Stimulated activated CD4-positive, alpha-beta T cell treated with anti-CD3 and anti-CD28 coated beads, TNF-alpha, amount 100 ng/mL, for 1 hour (primary cell): ENCODE measurements around the gene CNP.
"Not testable (repeated sequence)": the region's sequence is repeated elsewhere in the genome, so short reads cannot be mapped to it uniquely, and the experiment has no call there.

Experiments
- DNase-seq, 3 donors: peaks; one replicate each; pipeline ENCODE4 v3.0.0-alpha.2; 2020; ENCODE audit warnings: low read depth in 3 of 3, low spot score in 1 of 3

CNP gene

DNA sequence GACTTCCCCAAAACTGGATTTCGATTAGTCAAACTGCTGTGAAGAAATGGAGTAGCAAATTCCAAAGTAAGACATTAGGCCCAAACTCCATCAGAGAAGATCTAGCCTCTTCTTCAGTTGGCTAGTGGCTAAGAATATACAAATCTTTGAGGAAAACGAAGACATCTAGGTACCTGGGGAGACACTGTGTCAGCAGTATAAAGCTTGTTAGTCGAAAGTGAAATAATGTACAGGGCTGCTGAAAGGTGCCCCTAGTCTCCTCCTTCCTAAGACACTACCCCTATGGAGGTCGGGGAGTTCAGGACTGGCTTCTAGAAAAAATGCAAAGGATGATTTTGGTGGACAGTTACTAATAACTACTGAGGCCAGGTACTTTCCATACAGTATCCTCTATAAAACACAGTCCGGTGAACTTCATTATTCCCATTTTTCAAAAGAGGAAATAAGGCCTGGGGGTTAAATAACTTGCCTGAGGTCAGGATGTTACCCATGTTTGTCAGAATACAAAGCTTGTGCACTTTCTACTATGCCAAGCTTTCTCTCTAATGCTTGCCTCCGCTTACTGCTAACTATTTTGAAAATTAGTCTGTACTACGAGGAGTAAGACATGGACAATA lies 35.7 kb downstream of the CNP start:
- no peak for DNase-seq

- DNase-seq = no peak
These were observed 36.3 kb downstream of the CNP start for GRCh38 chr17:42002792-42003301.

DNA sequence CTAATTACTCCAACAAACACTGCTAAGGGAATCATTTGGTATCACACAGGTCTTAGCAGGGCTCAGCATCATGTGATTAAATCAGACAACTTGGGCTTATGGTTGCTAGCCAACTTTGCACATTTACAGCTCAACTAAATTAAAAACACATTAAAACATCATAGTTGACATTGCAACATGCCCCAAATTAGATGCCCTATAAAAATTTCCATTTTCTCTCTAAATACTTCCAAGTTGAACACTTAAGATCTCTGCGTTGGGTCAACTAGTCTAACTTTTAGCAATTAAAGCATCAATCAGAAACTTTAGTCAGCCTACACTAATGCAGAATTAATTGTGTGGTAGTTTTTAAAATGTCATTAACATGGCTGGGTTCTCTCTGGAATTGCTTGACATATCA lies 38.6 kb downstream of the CNP start:
- no peak for DNase-seq

DNA sequence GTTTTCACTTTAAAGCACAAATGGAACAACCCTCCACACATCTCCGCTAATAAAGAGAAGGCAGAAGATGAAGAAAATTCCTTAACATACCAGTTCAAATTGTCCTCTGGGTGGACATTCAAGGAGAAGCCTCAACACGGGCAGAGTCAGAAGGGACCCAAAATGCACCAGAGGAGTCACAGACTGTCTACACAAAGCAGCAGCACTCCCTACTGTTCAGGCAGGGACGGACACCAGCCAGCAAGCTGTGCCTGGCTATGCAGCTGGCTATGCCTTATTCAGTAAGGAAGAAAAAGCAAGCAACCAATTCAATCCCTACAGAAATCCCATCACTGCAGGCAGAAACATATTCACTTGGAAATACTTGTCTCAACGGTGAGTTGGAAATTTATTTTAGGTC lies 42.6 kb downstream of the CNP start:
- DNase-seq = no peak

DNA sequence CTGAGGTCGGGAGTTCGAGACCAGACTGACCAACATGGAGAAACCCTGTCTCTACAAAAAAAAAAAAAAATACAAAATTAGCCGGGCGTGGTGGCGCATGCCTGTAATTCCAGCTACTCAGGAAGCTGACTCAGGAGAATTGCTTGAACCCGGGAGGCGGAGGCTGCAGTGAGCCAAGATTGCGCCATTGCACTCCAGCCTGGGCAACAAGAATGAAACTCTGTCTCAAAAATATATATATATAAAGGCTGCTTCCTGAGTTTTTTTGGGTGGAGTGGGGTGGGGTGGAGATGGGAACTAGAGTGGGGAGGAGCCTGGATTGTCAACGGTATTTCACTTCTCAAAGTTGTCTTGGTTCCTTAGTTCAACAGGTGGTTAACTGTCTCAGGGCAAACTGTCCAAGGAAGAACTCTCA lies 43.7 kb downstream of the CNP start:
- not testable (repeated sequence) for DNase-seq

DNA sequence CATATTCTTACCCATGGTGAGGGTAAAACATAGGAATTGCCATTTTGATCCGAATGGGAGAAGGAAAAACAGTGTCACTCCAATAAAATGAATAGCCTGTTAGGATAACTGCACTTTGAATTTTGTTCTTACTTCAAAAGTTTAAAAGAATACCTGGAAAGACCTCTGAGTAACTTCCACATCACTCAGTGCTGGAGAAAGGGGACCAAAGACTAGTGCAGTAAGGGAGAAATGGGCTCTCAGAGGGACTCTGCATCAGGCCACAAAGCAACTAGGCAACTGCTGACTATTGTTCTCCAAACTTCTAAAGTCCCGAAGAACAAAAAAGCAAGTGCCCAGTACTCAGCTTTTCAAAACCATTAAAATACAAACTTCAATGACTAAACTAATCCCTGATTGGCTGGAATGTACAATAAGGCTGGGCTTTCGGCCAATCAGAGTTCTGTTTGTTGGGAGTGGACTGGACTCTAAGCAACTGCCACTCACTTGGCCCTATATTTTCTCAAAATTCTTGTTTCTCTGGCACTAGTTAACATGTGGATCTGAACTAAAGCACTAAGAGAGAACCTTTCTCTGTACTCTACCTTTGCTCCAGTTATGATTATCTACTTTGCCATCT lies 44.4 kb downstream of the CNP start:
- no peak for DNase-seq

- DNase-seq = not testable (repeated sequence)
These were observed 45.8 kb downstream of the CNP start for GRCh38 chr17:42012363-42012762.

DNA sequence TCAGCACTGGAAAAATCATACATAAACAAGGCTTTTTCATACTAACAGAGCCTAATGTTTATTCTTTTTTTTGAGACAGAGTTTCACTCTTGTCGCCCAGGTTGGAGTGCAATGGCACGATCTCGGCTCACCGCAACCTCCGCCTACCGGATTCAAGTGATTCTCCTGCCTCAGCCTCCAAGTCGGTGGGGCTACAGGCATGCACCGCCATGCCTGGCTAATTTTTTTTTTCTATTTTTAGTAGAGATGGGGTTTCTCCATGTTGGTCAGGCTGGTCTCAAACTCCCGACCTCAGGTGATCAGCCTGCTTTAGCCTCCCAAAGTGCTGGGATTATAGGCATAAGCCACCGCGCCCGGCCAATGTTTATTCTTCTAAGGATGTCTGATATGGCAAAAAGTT lies 47.1 kb downstream of the CNP start:
- DNase-seq = not testable (repeated sequence)

GRCh38 chr17:42016411-42016831 lies 49.8 kb downstream of the CNP start:
- DNase-seq = no peak

- DNase-seq = peak; percentile 64 to 76 (median 75)
These were observed 50.6 kb downstream of the CNP start, which contains the start of gene DNAJC7 for GRCh38 chr17:42016941-42017865. Gene DNAJC7, minus strand, starts transcription at chr17:42017439. Its CDS starts 23 bp downstream, at chr17:42017416.

GRCh38 chr17:42017866-42018200 lies 51.2 kb downstream of the CNP start:
- DNase-seq = peak in 1 of 3 donors; percentile 25

GRCh38 chr17:42018339-42018738 lies 51.7 kb downstream of the CNP start:
- DNase-seq = no peak

- DNase-seq = no peak
These were observed 52.4 kb downstream of the CNP start for GRCh38 chr17:42018988-42019387.

- peak; percentile 81 to 90 (median 85) for DNase-seq
These were observed 53.2 kb downstream of the CNP start, which contains the start of gene NKIRAS2 for GRCh38 chr17:42019509-42020404. Gene NKIRAS2, plus strand, starts transcription at chr17:42020090. Its CDS starts 1,488 bp downstream, at chr17:42021578.

DNA sequence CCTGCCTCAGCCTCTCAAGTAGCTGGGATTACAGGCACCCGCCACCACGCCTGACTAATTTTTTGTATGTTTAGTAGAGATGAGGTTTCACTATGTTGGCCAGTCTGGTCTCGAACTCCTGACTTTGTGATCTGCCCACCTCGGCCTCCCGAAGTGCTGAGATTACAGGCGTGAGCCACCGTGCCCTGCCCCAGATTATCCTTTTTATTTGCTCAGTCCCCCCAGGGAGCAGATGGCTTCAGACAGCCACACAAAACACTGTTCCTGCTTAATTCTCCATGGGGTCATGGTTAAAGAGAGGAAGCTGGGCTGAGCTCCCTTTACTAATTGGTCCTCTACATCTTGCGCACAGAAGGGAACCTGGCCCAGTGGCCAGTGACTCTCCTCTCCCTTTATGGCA lies 54.2 kb downstream of the CNP start:
- DNase-seq = not testable (repeated sequence)

- DNase-seq = no peak
These were observed 57.1 kb downstream of the CNP start for GRCh38 chr17:42023524-42024349.

DNA sequence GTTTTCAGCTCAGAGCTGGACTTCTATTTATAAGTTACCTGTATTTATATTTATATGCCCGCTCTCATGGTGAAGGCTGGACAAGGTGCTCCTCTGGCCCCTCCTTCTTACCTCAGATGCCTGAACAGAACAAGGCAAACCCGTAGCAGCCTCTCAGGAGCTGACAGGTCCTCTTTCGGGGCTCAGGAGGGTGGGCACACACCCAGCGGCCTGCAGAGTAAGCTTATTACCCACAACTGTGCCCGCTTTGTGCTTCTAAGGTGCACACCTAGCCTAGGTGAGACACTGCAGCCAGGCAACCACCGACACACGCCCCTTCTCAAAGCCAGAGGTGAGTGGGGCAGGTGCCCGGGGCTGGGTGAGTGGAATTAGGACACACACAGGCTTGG lies 58.6 kb downstream of the CNP start:
- DNase-seq = no peak

DNA sequence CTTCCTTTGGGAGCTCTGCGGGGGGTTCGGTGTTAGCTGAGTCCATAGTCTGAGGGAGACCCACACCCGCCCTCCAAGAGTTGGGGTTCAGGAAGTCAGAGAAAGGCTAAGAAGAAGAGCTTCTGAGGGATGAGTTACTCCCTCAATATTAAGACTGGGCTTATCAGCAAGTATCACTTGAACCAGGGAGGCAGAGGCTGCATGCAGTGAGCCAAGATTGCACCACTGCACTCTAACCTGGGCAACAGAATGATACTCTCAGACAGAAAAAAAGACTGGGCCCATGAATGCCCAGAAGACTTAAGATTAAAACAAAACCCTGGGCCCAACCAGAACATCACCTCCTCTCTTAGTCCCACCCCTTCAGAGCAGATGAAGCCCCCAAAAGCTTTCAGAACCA lies 59.3 kb downstream of the CNP start:
- DNase-seq = no peak

DNA sequence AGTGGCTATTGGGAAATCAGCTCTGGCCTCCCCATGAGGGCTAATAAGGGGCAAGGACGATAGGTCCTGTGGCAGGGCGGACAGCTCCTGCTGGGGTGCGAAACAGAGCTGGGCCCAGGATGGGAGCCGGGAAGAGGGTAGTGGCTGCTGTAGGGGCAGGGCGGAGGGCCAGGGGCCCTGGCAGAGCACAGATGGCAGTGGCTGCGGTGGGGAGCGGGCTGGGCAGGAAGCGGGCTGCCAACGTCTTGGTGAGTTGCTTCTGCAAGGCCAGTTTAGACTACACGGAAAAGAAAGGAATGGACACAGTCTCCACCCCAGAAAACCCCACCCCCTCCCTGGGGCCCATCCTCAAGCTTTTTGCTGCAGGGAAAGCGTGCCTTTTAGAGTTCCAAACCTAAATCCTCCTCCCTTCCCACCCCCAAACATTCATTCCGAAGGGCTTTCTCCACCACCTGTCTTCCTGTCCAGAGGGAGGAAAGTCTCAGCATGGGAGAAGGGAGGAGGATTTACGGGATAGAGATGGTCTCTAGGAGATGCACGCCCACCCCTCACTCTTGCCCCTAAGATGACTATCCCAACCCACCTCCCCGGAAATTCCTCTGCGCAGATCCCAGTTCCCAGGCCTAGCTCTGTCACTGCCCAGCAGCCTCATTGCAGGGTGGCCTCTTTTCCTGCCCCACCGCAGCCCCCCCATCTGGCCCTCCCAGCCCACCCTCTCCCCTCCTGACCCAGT lies 60.4 kb downstream of the CNP start:
- DNase-seq = no peak
